IPS DF 4.7 (cell line): ENCODE results near the gene KLHL13.
"Not testable (repeated sequence)": the region's sequence is repeated elsewhere in the genome, so short reads cannot be mapped to it uniquely, and the experiment has no call there.

Experiments used
- DNase-seq: peaks from one replicate; pipeline ENCODE4 v3.0.0-alpha.2; 2013; ENCODE audit warnings: low spot score; ENCODE audit errors: extremely low read depth

KLHL13 gene

DNA sequence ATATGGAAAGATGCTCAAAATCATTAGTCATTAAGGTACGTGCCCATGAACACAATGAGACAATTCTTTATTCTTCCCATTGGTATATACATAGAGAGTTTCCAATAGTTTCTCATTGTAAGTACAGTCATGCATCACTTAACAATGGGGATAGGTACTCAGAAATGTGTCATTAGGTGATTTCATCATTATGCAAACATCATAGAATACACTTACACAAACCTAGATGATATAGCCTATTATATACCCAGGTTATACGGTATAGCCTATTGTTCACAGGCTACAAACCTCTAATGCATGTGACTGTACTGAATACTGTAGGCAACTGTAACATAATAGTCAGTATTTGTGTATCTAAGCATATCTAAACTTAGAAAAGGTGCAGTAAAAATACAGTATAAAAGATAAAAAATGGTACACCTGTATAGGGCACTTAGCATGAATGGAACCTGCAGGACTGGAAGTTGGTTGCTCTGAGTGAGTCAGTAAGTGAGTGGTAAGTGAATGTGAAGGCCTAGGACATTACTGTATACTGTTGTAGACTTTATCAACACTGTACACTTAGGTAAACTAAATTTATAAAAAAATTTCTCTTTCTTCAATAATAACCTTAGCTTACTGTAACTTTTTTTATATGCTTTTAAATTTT is 49.6 kb downstream of the KLHL13 start:
- DNase-seq: no peak

DNA sequence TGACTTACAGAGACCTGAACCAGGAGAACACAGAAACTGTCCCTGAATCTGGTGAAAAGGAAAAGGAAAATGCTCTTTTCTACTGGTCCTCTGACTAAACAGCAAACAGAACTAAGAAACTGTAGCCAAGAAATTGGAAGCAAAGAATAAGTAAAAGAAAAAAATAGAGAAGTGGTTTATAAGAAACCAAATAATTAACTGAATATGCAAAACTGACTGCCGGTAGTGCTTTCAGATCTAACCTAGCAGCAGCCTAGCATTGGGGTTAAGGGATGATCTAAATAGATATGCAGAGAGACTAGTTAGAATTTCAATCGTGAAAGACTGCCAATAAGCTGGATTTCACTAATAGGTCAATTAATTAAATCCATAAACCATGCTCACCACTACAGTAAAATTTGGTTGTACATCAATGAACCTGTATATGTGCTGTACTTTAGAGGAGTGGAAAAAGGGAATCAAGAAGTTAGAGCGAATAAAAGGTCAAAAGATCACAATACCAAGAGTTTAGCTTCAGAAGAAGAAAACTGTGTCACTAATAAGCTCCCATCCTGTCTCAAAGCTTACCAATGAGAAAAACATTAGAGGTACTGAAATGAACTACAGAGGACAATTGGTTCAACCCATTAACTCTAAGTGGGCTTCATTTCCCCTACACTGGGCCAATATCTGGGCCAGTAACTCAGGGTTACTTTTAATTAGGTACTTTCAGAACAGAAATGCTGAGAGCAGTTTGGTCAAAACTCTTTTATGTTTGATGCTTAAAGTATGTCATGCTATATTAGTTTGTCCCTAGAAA is 53.6 kb downstream of the KLHL13 start:
- no peak for DNase-seq

DNA sequence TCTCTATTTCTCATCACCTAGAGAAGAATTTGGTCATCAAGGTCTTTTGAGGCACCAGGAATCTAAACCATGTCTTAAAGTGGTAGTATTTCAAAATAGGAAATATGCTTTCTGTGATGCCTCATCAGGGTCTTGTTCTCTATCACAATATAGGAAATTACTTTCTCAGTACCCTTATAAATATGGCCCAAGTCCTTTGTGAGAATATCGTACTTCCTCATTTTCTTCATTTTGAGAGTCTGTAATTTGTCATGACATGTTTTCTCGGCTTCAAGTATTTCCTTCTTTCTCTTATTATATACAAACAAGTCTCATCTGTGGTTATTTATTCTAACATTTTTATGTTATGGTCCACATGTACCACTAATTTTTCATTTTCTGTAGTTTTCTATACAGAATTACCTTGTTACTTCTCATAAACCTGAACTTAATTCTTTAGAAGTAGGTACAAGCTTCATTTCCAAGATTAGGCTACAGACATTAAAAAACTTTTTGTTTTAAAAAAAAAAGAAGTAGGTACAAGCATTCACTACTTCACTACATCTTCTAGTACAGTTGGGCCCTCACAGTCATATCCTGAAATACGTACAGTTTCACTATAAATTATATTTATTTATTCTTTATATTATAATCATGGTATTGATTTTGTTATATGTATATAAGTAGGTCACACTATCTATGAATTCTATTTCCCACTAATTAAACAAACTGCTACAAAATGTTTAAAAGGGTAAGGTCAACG is 54.4 kb downstream of the KLHL13 start:
- no peak for DNase-seq

DNA sequence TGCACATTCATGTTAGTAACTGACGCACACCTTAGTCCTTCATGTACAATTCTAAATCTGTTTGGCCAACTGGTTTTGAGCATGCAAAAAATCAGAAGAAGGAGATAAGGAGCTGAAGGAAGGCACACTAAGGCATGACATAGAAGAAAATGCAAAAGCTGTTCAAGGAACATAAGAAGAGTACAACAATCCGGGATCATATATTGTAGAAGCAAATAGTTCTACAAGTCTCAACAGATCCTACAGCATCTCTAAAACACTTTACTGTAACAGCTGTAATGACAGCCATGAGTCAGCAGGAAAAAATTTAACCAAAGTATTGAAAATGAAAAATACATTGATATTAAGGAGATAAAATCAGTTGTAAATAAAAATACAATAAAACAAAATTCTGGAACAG is 57.7 kb downstream of the KLHL13 start:
- no peak for DNase-seq

DNA sequence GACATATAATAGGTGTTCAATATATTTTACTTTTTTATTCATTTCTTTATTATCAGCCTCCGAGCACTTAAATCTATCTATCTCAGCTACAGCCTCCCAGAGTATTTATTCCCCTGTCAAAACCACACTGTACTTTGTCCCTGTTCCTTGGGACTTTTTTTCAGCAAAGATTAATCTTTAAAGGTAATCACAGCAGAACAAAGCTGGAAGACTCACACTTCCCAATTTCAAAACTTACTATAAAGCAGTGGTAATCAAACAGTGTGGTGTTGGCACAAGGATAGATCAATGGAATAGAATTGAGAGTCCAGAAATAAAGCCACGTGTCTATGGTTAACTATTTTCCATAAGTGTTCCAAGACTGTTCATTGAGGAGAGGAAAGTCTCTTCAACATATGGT is 59.7 kb downstream of the KLHL13 start:
- DNase-seq: no peak

DNA sequence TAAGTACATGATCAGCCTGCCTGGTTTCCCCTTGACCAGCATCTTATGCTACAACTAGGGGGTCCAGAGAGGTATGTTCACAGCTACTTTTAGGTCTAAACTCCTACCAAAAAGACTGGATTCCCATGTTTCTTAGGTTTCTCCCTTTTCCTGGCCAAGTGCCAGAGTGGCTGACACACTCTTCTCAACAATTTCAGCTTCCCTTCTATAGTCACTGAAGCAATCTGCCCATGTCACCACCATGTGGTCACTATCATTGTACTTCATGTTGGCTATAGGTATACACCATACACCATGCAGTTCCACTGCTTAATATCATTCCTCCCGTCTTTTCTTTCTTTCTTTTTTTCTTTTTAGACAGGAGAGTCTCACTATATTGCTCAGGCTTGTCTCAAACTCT is 66.9 kb downstream of the KLHL13 start:
- DNase-seq: no peak

DNA sequence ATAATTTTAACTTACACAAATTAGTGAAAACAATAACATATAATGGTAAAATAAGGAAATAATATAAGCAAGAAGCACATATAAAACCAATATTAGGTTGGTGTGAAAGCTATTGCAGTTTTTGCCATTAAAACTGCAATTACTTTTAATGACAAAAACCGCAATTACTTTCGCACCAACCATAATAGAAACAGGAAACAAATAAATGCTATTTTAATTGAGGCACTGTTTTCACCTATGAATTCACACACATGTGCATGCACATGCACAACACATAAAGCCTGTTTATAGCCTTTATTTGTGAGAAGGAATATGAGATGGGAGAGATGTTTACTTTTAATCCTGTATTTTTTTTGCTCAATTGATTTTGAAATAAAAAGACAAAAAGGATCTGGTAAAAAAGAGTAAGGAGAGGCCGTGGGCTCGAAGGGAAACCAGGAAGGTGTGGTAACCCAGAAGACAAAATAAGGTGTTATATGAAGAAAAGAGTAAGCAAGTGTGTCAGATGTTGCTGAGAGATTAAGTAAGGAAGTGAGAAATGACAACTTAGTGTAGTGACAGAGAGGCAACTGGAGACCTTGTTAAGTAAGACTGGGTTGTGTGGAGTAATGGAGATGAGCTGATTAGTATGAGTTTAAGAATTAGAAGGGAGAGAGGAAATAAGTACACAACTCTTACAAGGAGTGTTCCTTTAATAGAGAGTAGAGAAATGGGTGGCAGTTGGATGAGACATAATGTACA is 69.0 kb downstream of the KLHL13 start:
- DNase-seq: no peak

DNA sequence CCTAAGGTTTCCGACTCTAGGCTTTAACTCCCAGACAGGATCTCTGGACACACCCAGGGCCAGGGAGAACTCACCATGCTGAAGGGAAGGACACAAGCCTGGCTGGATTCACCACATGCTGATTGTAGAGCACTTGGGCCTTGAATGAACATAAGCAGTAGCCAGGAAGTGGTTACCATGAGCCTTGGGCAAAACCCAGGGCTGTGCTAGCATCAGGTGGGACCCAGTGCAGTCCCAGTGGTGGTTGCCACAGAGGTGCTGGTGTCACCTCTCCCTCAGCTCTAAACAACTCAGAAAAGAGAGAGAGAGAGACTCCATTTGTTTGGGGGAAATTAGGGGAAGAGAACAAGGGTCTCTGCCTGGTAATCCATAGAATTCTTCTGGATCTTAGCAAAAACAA is 77.0 kb downstream of the KLHL13 start:
- DNase-seq: no peak

DNA sequence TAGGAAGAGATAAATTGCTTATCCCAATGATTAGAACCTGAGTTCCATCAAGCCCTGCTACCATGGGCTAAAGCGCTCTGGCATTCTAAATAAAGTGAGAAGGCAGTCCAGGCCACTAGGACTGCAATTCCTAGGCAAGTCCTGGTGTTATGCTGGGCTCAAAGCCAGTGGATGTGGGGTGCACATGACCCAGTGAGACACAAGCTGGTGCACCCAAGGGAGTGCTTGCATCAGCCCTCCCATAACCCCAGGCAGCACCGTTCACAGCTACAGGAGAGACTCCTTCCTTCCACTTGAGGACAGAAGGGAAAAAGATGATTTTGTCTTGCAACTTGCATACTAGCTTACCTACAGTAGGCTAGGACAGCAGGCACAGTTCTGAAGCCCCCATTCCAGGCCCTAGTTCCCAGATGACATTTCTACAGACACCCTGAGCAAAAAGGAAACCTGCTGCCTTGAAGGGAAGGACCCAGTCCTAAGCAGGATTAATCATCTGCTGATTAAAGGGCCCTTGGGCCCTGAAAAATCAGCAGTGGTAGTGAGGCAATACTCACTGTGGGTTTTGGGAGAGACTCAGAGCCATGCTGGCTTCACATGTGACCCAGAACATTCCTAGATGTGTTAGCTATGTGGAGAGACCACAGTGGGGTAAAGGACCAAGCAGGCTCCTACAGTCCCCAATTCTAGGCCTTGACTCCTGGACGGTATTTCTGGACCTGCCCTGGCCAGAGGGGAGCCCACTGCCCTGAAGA is 77.8 kb downstream of the KLHL13 start:
- no peak for DNase-seq

DNA sequence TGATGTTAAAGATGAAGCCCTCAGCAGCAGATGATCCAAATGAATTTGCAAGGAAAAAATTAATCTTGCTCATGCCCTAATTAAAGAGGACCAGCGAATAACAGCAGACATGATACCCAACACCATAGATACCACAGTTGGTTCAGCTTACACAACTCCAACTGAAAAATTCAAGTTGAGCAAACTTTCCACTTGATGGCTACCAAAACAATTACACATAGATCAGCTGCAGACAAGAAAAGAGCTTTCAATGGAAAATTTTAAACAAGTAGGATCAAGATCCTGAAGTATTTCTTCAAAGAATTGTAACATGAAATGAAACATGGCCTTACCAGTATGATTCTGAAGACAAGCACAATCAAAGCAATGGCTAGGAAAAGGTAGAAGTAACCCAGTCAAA is 90.0 kb downstream of the KLHL13 start:
- no peak for DNase-seq

DNA sequence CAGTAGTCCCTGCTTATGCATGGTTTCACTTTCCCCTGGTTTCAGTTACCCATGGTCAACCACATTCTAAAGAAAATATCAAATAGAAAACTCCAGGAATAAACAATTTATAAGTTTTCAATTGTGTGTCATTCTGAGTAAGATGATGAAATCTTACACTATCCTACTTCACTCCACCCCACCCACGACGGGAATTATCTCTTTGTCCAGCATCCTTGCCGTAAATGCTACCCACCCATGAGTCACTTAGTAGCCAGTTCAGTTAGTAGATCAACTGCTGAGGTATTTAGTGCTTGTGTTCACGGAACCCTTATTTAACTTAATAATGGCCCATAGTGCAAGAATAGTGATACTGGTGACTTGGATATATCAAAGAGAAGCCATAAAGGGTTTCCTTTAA is 91.4 kb downstream of the KLHL13 start:
- DNase-seq: no peak

DNA sequence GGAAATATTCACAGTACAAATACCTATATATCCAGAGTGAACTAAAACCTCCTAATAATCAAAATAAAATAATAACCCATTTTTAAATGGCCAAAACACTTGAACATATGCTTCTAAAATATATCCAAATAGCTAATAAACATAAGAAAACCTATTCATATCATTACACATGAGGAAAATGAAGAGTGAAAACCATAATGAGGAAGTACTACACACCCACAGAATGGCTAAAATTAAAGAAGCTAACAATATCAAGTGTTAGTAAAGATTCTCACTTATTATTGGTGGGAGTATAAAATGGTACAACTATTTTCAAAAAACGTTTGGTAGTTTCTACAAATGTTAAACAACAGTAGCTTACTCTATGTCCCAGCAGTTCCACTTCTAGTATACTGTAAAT is 92.1 kb downstream of the KLHL13 start:
- DNase-seq: no peak

DNA sequence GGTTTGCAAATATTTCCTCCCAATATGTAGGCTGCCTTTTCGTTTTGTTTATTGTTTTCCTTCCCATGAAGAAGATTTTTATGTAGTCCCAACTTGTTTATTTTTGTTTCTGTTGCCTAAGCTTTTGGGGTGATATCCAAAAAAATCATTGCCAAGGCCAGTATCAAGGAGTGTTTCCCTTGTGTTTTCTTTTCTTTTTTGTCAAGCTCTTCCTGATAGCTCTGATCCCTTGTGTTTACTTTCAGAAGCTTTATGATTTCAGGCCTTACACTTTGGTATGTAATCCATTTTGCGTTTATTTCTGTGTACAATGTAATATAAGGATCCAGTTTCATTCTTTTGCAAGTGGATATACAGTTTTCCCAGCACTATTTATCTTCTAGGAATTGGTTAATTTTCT is 93.9 kb downstream of the KLHL13 start:
- no peak for DNase-seq

DNA sequence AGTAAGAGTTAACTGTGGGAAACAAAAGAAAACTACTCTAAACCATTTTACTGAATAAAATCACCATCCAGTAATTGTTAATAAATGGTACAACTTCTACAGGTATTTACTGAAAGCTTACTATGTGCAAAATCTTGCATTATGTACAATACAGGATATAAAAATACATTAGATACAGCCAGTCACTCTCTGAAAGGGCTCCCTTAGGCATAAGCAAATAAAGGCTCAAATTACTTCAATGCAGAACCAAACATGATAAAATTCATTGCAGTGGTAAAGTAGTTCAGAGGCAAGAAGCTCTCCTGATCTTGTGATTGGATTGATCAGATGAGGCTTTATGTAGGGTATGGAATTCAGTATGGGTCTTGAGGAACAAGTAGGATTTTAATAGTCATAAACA is 100.2 kb downstream of the KLHL13 start:
- DNase-seq: no peak

DNA sequence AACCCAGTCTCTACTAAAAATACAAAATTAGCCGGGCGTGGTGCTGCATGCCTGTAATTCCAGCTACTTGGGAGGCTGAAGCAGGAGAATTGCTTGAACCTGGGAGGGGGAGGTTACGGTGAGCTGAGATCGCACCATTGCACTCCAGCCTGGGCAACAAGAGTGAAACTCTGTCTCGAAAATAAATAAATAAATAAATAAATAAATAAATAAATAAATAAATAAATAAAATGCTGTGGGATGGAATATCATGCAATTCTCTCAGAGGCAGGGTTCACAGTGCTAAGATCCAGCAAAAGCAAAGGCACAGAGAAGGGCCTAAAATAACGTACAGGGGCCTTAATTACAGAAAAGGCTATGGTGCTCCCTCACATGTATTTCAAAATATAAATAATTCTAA is 114.2 kb downstream of the KLHL13 start:
- not testable (repeated sequence) for DNase-seq

DNA sequence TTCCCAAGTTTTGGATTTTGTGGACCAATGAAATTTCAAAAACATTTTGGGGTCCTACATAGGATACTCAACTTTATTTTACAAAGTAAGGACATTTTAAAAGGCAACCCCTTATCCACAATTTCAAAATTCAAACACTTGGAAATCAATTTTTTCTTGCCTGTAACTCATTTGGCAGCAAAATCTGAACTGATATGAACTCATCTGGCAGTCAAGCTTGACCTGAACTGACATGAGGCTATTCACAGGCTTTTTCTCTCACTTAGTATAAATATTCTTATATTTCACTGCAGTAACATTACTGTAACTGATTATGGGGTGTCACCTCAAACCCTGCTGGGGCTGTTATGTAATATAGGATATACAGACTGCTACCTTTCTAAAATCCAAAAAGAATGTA is 116.1 kb downstream of the KLHL13 start:
- no peak for DNase-seq

DNA sequence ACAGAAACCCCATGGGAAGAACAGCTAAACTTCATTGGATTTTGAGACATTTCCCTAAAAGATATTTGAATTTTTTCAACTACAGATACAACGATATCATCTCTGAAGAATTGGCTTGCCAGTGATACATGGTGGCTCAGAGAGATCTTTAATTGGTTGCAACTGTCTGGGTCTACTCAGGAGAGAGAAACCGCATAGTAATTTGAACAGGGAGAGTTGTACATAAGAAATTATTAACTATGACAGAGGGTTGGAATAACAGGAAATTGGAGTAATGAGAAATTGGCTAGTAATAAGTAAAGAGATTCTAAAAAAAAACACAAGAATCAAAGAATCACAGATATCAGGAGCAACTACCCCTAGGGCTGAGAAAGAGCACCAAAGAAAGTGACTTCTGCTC is 118.4 kb downstream of the KLHL13 start:
- DNase-seq: no peak

DNA sequence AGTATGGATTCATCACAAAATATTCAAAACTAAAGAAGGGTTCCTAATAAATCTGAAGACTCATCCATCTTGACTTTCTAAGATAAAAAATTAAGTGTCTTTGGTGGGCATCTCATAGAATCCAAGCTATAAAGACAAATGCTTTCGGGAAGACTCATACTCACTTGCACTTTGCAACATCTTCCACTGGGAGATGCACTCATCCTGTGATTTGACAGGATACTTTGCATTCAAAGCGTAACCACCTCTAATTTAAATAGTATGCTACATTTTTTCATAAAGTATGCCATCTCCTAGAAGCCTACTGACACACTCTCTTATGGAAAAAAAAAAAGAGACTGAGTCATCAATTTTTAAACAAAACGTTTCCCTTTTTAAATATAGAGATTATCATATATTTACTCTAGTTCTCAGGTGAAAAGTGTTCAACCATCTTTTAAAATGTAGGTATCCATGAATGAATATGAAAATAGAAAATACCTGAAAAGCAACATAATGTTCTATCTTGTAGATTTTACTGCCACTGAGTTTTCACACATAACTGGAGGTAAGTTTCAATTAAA is 119.6 kb downstream of the KLHL13 start:
- DNase-seq: no peak

DNA sequence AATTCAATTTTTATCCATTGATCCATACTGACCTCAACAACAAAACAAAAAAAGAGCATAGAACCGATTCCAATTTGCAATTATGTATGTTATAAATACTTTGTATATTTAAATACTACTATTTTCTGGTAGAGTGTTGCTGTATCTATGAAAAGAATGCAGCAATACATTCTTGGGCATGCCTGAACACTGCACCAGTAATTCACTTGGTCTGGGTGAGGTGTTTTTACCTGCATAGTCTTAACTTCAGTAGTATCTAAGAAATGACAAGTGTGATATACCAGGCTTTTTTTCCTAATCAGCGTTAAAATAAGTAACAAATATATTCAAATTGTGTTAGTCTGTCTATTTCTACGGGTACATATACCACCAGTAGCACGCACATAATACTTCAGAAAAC is 120.2 kb downstream of the KLHL13 start:
- DNase-seq: no peak

DNA sequence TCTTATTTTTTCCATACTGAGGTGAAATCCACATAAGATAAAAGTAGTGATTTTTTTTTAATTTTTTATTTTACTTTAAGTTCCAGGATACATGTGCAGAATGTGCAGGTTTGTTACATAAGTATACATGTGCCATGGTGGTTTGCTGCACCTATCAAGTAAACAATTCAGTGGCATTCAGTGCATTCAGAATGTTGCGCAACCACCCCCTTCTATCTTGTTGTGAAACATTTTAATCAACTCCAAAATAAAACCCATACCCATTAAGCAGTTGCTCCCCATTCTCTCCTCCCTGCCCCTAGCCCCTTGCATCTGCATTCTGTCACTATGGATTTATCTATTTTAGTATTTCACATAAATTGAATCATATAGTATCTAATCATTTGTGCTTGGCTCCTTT is 121.2 kb downstream of the KLHL13 start:
- DNase-seq: no peak

DNA sequence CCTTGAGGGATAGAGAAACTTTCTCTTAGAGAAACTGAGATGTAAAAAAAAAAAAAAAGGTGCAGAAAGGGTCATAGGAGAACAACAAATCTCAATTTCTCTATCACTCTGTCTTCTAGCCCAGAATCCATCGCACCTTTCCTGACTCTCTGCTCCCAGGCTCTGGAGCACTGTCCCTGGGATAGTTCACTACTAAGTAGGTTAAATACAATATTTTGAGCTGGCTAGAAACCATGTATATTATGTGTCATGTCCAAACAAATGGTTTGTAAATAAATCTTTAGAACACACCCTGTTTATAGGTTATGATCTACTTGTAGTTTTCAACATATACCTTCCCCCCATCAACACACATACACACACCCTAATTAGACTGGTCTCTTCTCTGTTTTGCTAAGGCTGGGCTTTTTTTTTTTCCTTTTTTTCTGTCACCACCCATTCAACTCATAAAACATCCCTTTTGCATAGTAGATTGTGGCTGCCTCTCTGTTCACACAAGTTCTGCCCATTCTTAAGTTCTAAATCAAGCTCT is 124.4 kb downstream of the KLHL13 start:
- DNase-seq: no peak
